Measurements from ENCODE around the gene PPIG. TPM values are rescaled to one million over a fixed set of nuclear protein-coding genes. Genes with fewer than 3 reads are reported as not detected.

Gene PPIG
- total and polyA plus RNA-seq, 9 of the 15 experiments (the other 6 are each of a cell fraction or from before 2014, with no cell fraction given): 52.5 to 166 (median 124) TPM

GRCh38 chr2:169573160-169573973 is 10.8 kb upstream of the PPIG start, which contains the start of gene FASTKD1 (continued):
- TF ChIP-seq TFAP4 (CRISPR knock-in tag; IDR thresholded peaks at IDR 0.05; ENCODE audit: borderline replicate concordance): peak; percentile 83
- peak; percentile 74 for TF ChIP-seq MYNN (IDR thresholded peaks at IDR 0.05)
- TF ChIP-seq MYNN (CRISPR knock-in tag; IDR thresholded peaks at IDR 0.05): no peak
- peak; percentile 42 for TF ChIP-seq MAFF (IDR thresholded peaks at IDR 0.05; ENCODE audit: low read length)
- TF ChIP-seq ARID3A (IDR thresholded peaks at IDR 0.05; ENCODE audit: borderline replicate concordance, low read depth, low read length): 0 out of 2 replicates have a peak, but pooled peaks have one; percentile 40
- TF ChIP-seq NR2C2 (CRISPR knock-in tag; IDR thresholded peaks at IDR 0.05): peak; percentile 95
- TF ChIP-seq NR2C2 (tag; IDR thresholded peaks at IDR 0.05): peak; percentile 99
- TF ChIP-seq ETV1 (tag; conservative IDR thresholded peaks at IDR 0.05; ENCODE audit: low read depth): peak; percentile 15; the same call in 1 of the 2 replicates
- 0 out of 2 replicates have a peak, but pooled peaks have one; percentile 30 for TF ChIP-seq ZNF431 (CRISPR knock-in tag; IDR thresholded peaks at IDR 0.05)
- no peak for TF ChIP-seq SNRNP70 (optimal IDR thresholded peaks at IDR 0.05; ENCODE audit: low read depth, low read length)
- TF ChIP-seq SMC3 (conservative IDR thresholded peaks at IDR 0.05; ENCODE audit: insufficient read depth, low read depth, low read length): 0 out of 2 replicates have a peak, but pooled peaks have one; percentile 2
- peak; percentile 12; the same call in 1 of the 2 replicates for TF ChIP-seq BCOR (IDR thresholded peaks at IDR 0.05)
- peak; percentile 90 to 92 for TF ChIP-seq NRF1 (conservative IDR thresholded peaks at IDR 0.05 in 1 of 2, IDR thresholded peaks at IDR 0.05 in 1 of 2)
- TF ChIP-seq SIN3B (IDR thresholded peaks at IDR 0.05; ENCODE audit: low read depth): no peak
- TF ChIP-seq NFE2L1 (tag; IDR thresholded peaks at IDR 0.05; ENCODE audit: borderline replicate concordance, low read depth): no peak
- peak; percentile 11; the same call in 1 of the 2 replicates for TF ChIP-seq HLTF (IDR thresholded peaks at IDR 0.05)
- TF ChIP-seq TOE1 (IDR thresholded peaks at IDR 0.05; ENCODE audit: borderline replicate concordance): no peak; the same call in 1 of the 2 replicates
- TF ChIP-seq TOE1 (CRISPR knock-in tag; IDR thresholded peaks at IDR 0.05; ENCODE audit: borderline replicate concordance, low read depth): no peak
- TF ChIP-seq KLF13 (tag; IDR thresholded peaks at IDR 0.05; ENCODE audit: borderline replicate concordance, low read depth): peak; percentile 80; the same call in 1 of the 2 replicates
- TF ChIP-seq ZNF212 (CRISPR knock-in tag; IDR thresholded peaks at IDR 0.05): no peak
- TF ChIP-seq, protein P1, sequence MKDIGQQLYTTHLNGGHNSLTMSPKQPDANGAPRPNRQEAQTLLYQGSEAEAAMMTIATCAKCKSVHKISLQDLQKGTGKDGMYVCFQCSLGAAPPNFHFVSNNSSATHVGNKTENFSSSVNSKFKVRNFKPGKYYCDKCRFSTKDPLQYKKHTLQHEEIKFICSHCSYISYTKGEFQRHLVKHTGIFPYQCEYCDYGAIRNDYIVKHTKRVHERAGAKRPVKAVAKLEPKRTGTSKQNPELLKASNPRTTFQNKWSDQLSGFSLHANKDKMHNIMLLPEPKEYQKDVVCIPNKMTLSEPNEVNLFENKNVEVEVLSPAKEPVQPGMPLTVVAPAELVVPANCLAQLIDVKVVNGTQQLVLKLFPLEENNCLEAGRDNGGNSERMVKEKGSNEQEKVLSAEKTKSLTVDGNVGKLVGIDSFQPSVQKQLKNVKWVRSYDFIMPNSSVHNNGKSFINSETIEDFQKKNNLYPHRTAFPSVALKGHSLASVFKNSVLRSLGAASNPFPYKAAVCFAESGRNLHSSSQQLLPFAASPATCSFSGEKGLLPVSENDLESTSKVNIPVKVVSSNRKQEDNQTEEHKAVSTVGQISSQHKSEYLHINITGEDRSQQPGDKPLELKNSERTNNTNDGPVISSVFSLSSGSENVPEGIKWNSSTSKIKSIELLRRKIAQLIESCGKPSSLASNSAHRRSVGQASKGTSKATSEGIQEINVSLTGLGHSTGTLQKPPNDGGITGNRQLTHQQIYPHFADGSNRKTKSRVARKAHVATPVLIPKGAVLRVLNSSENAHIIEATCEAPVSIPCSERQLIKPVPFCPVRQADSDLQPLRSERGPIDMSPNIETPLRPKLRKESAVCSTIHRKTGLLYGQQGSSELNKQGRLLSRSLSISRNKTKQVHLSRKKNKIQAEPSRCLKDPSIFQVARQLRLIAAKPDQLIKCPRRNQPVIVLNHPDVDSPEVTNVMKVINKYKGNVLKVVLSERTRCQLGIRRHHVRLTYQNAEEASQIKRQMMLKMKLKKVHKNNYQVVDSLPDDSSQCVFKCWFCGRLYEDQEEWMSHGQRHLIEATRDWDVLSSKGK (CRISPR knock-in tag; IDR thresholded peaks at IDR 0.05): no peak
- TF ChIP-seq SP1 (CRISPR knock-in tag; IDR thresholded peaks at IDR 0.05): peak; percentile 76
- peak; percentile 98 for TF ChIP-seq ZNF143 (CRISPR knock-in tag; IDR thresholded peaks at IDR 0.05)
